ENCODE results near the gene TTC16.
"Not testable (repeated sequence)": the region's sequence is repeated elsewhere in the genome, so short reads cannot be mapped to it uniquely, and the experiment has no call there.

TTC16 gene

GRCh38 chr9:127769929-127770582 is 54.2 kb downstream of the TTC16 start:
- DNase-seq (ENCODE audit: low read depth): no peak

DNA sequence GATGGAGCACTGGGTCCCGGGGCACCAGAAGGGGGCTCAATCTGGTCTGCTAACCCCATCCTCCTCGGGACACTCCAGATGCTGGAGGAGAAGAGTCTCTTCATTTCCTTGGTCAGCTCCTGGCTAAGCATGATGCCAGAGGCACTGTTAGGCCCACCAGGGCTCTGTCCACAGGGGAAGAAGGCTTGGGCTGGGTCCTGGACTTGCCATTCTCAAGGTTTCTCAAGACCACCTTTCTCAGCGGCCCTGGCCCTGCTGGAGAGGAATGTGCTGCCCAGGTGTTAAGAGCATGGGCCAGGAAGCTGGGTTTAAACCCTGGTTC is 54.7 kb downstream of the TTC16 start:
- no peak for DNase-seq (ENCODE audit: low read depth)

DNA sequence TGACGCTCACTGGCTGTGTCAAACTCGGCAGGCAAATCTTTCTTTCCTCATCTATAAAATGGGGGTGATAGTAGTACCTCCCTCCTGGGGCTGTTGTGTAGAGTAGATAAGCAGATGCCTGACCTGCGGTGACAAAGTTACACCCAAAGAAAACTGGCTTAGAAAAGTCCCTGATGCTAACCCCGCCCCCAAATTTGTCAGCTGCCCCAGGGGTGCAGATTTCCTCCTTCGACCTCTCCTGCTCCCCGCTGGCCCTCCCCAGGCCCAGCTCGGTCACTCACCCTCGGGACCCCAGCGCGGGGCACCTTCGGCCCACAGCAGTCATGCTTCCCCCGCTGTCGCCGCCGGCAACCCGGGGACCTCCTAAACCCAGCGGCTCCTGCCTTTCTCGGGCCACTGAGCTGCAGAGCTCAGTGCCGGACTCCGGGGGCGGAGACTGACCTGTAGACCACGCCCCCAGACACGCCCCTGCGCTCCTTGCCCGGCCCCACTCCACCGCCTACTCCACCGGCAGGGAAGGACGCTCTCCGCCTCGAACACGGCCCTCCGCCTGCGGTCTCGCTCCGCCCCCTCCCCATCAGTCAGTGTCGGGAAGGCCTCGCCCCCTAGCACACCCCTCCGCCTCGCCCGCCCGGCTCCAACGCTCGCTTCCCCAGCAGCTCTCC is 55.2 kb downstream of the TTC16 start:
- DNase-seq (ENCODE audit: low read depth): peak; percentile 88

GRCh38 chr9:127771570-127772189 is 55.8 kb downstream of the TTC16 start:
- no peak for DNase-seq (ENCODE audit: low read depth)

- DNase-seq (ENCODE audit: low read depth): no peak
These were observed 56.7 kb downstream of the TTC16 start for GRCh38 chr9:127772603-127773002.

GRCh38 chr9:127773272-127773671 is 57.4 kb downstream of the TTC16 start:
- no peak for DNase-seq (ENCODE audit: low read depth)

DNA sequence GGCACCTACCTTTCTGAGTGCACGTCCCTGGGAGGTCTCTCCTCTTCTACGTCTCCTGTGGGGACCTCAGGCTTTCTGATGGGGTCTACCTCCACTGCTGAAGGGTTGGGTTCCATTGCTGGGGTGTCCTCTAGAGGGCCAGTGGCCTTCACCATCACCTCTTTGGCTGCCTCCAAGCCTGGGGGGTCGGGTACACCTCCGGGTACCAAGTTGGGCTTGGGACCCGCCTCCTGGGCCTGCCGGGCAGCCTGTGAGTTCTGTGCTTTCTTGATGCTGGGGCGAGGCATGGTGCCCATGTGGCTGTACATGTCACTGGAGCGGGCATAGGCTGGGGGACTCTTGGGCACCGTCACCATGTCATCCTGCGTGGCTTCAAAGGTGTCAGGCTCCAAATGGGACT is 58.1 kb downstream of the TTC16 start:
- no peak for DNase-seq (ENCODE audit: low read depth)

DNA sequence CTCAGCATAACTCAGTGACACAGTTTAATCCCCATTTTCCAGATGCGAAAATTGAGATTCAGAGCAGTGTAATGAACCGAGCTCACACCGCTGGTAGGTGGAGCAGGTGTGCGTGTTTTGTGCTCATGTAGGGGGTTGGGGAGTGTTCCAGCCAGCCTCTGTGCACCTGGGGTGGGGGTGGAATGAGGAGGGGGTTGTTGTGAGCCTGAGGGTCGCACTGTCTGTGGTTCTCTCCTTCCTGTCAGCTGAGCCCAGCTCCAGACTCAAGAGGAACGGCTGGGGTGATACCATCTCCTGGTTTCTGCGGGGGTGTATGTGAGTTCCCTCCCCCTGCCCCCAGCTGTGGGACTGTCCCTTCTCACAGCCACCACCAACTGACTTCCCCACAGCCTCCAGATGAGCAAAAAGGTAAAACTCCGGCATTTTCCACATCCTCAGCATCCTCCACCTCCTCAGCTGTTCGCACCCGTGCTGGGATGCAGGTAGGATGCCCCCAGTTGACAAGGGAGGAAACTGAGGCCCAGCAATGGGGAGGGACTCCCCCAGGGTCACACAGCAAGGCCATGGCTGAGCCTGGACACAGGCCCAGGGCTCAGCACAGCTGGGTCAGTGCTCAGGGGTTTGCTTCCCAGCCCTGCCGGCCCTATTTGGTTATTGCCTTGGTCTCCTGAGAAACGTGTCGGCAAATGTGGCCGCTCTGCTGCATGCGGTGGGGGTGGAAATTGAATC is 60.5 kb downstream of the TTC16 start:
- DNase-seq (ENCODE audit: low read depth): peak; percentile 63

DNA sequence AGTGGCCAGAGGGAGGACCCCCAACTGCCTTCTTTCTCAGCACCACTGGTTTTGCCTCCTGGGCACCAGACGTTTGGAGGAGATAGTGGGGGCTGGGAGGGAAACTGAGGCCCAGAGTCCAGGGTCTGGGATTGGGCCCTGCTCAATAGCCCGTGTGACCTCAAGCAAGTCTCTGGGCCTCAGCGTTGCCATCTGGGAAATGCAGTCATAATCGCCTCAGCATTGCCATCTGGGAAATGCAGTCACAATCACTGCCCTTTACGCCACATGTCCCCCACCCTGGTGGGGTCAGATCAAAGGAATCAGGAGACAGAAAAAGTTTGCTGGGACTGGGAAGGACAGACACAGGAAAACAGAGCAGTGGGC is 61.0 kb downstream of the TTC16 start:
- DNase-seq (ENCODE audit: low read depth): no peak

DNA sequence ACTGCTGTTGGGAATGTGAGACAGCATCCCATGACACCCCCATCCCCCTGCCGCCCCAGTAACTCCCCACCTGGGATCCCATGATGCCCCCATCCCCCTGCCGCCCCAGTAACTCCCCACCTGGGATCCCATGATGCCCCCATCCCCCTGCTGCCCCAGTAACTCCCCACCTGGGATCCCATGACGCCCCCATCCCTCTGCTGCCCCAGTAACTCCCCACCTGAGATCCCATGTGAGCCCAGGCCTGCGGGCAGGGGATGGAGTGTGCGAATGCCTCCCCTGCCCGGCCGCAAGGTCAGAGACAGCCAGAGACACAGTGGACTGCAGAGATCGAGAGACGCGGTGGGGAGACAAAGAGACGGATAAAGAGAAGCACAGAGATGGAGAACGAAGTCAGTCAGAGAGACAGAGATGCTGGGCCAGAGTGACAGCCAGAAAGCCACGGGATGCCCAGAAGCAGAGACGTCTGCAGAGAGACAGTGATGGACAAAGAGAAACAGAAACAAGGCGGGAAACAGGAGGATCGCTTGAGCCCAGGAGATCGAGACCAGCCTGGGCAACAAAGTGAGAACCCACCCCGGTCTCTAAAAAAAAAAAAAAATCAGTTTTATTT is 61.6 kb downstream of the TTC16 start:
- no peak for DNase-seq (ENCODE audit: low read depth)

GRCh38 chr9:127778280-127779135 is 62.6 kb downstream of the TTC16 start, which contains the start of gene SH2D3C:
TSS of gene SH2D3C (minus strand) at chr9:127778666. CDS start at chr9:127778627, 39 bp downstream.
- no peak for DNase-seq (ENCODE audit: low read depth)

- DNase-seq (ENCODE audit: low read depth): no peak
These were observed 63.5 kb downstream of the TTC16 start for GRCh38 chr9:127779136-127779981.

DNA sequence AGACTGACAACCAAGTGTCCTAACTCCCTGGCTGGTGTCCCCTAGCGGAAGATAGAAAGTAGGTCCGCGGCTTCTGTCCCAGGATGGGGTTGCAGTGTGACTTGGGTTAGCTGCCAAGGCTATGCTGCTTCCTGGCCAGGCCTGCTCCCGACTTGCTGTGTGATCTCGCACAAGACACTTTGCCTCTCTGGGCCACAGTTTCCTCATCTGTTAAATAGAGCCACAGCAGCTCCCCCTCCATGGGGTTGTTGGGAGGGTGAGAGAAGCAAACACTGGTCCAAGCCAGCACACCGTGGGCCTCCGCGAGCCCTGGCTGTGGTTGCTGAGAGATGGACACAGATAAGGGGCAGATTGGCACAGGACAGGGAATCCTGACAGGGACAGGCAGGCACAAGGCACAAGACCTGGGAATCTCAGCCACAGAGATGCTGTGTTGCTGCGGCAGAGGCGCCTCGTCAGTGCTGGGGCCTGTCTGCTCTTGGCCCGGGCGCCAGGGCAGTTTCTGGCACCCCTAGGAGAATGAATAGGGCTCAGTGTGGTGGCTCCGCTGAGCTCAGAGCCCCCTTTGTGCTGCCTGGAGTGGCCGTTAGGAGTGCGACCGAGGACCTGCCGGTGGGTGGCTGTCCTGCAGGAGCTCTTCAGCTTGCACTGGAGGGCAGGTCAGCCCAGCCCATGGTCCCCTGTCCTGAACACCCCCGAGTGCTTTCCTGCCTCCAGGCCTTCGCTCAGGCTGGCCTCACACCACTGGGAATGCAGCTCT is 64.4 kb downstream of the TTC16 start:
- DNase-seq (ENCODE audit: low read depth): no peak

GRCh38 chr9:127780909-127781308 is 65.0 kb downstream of the TTC16 start:
- not testable (repeated sequence) for DNase-seq (ENCODE audit: low read depth)

All from T follicular helper cell (primary cell).